Right cardiac atrium (tissue), 5 donors: ENCODE measurements around the gene USF1. TPM values are rescaled to one million over a fixed set of nuclear protein-coding genes. Genes with fewer than 3 reads are reported as not detected.
"Not testable (repeated sequence)": the region's sequence is repeated elsewhere in the genome, so short reads cannot be mapped to it uniquely, and the experiment has no call there.

Experiments
- ATAC-seq, 2 donors: fragments of 200-7000 bp; cut with Tn5 transposase; one replicate each; pipeline versions ENCODE4 v1.8.0 to v1.9.1; 2020; ENCODE audit warnings: moderate library complexity in 2 of 2, mild to moderate bottlenecking in 1 of 2
- DNase-seq, 3 donors: peaks; one replicate each; pipeline ENCODE4 v3.0.0-alpha.2; 2020
- H3K27ac ChIP-seq: one replicate; pipeline ENCODE4 v1.5.1; 2013; ENCODE audit warnings: mild to moderate bottlenecking, low read length, control low read depth, moderate library complexity
- H3K27me3 ChIP-seq: one replicate; pipeline ENCODE4 v1.6.1; 2013; ENCODE audit not compliant: control insufficient read depth, insufficient read depth
- H3K4me1 ChIP-seq: one replicate; pipeline ENCODE4 v1.6.1; 2013; ENCODE audit warnings: low read length; ENCODE audit not compliant: control insufficient read depth, insufficient read depth
- H3K4me3 ChIP-seq: one replicate; pipeline ENCODE4 v1.5.1; 2013; ENCODE audit warnings: low read length, control low read depth
- H3K9me3 ChIP-seq: one replicate; pipeline ENCODE4 v1.6.1; 2013; ENCODE audit warnings: low read length; ENCODE audit not compliant: control insufficient read depth
- WGBS: extraction: QIAGEN DNeasy Blood & Tissue Kit; methylation state at CpG from one replicate; pipeline ENCODE4 v1.1.7; 2013; 5-methylcytosine and 5-hydroxymethylcytosine counted together
- intact Hi-C, 4 donors: fragments of 100-400 bp; cut with DNase I; formaldehyde crosslinking; loops; one replicate each; pipeline versions ENCODE4 v1.11.0 to v1.14.0; 2022 to 2023
- polyA plus RNA-seq: library from polyadenylated mRNA; stranded (reverse); fragments of 200-250 nt; gene quantifications from one replicate; pipeline ENCODE4 v1.2.3, GENCODE V29; 2013
- total RNA-seq, 4 donors: library from RNA; stranded (reverse); fragmentation: NEBNext Ultra II Directional; extraction: Animal tissue kit (Norgen Biotek cat#: 25700); gene quantifications; one replicate each; pipeline ENCODE4 v1.2.1, GENCODE V29; 2021
- donor health status: healthy with polysubstance abuse.
- donor health status: DM: no; HTN: yes; CAD: no.
- donor health status: DM: no; HTN: no; CAD: no.
- donor health status: DM: no; HTN: yes; CAD: no; lungs with severe emphysema.
- donor health status: DM: yes; HTN: yes; CAD: no.

Gene USF1
- total and polyA plus RNA-seq, 5 donors, result 32.8 to 41.4 (median 40.1) TPM

DNA sequence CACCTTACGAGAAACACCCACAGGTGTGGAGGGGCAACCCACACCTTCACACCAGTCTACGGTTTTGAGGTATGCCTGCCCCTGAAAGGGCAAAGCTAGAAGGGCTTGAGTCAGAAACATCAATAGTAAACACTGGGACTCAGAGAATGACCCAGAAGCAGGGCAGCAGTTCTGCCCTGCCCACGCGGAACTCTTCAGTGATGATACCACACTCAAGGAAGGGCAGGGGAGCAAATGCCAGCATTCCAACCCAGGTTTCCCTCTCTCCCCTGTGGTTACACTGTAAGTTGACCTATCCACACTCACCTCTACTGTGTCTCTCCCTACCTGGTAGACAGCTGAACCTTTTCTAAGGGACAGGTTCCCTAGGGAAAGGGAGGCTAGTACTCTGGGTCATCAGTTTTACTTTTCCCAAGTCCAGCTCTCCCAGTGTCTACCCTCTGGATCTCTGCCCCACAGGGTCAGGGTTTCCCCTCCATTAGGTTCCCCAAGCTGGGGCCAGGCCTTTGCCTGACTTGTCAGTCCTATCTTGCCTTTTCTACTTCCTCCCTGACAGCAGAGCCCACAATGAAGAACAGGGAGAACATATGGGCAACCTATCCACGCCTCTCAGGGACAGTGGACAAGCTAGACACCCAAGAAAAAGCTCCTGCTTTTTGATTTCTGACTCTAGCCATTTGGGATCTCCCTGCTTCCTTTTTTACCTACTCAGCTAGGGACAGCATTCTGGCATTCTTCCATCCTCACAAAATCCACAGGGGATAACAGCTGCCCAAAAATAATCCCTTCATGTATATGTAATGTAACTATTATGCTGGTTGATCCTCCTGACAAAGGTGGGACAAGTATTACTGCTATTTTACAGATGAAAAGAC, 27.8 kb downstream of the USF1 start:
- H3K27me3 ChIP-seq, result no peaks in the 10 kb centered on the region
- no peak for DNase-seq
- no peak overlapping the region for H3K4me3 ChIP-seq
- peaks cover 14% of the 10 kb centered on the region for H3K4me1 ChIP-seq
- 85% methylated on average over 5 of the region's 5 CpGs for WGBS
- no peak overlapping the region for H3K27ac ChIP-seq
- H3K9me3 ChIP-seq, result no peaks in the 10 kb centered on the region
- ATAC-seq, result no peak
- intact Hi-C loops, result no loop called here

DNA sequence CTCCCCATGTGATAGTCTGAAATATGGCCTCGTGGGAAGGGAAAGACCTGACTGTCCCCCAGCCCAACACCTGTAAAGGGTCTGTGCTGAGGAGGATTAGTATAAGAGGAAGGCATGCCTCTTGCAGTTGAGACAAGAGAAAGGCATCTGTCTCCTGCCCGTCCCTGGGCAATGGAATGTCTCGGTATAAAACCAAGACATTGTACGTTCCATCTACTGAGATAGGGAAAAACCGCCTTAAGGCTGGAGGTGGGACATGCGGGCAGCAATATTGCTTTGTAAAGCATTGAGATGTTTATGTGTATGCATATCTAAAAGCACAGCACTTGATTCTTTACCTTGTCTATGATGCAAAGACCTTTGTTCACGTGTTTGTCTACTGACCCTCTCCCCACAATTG, 28.6 kb downstream of the USF1 start:
- ATAC-seq, H3K4me3 ChIP-seq, DNase-seq, H3K9me3 ChIP-seq, H3K27me3 ChIP-seq, intact Hi-C loops, H3K27ac ChIP-seq: not testable (repeated sequence)
- peaks cover 14% of the 10 kb centered on the region for H3K4me1 ChIP-seq
- 73% methylated on average over 7 of the region's 7 CpGs for WGBS

DNA sequence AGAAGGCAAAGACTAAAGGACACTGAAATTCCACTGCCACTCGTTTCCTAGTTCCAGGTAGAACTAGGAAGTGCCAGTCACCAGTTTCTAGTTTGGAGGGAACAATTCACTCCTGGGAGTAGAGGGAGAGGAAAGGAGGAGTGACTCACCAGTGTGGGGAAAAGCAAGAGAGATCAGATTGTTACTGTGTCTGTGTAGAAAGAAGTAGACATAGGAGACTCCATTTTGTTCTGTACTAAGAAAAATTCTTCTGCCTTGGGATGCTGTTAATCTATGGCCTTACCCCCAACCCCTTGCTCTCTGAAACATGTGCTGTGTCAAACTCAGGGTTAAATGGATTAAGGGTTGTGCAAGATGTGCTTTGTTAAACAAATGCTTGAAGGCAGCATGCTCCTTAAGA, 29.1 kb downstream of the USF1 start:
- 58% methylated on average over 1 of the region's 1 CpG for WGBS
- H3K27ac ChIP-seq, result not testable (repeated sequence)

DNA sequence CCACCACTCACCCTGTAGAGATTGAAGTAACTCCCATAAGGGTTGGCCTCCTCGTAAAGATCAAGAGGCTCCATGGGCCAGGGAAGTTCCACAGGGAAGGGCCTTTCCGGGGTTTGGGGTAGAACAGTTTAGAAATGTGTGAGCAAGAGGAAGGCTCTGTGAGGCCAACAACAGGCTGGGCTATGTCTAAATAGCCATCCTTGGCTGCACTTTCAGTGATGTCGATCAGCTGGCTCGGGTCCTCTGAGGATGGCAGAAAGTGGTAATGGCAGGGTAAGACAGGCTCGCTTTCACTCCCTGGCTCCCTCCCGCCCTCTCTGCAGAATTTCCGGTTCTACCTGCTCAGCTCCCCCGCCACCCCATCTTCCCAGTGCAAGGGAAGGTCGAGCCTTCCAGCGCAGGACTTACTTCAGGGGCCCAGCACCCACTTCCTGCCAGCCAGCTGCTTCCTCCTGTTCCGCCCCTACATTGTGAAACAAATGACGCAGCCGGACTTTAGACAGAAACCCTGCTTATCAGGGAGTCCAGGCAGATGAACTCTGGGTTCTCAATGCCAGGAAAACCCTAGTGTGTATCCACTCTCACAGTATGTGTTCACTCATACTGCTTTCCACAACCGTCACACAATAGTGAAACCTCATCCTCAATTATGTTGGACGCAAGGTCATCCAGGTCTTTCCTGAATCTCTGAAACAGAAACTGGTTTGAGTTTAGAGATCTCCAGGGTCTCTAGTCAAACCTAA, 32.1 kb downstream of the USF1 start:
- 32% methylated on average over 15 of the region's 15 CpGs for WGBS
- ATAC-seq (peak; percentile 97), DNase-seq (peak; percentile 88 to 92 (median 90))
- Histone ChIP-seq H3K4me1 (peaks cover 10% of the 10 kb centered on the region), H3K9me3 (no peaks in the 10 kb centered on the region), H3K27me3 (no peaks in the 10 kb centered on the region), H3K4me3 (no peak overlapping the region), H3K27ac (peak overlapping the region; percentile 96)
- intact Hi-C loops, result no loop called here

More for the DNA sequence above, 29.1 kb downstream of the USF1 start:
- DNase-seq, ATAC-seq, H3K27me3 ChIP-seq, H3K4me3 ChIP-seq, intact Hi-C loops, H3K9me3 ChIP-seq: not testable (repeated sequence)
- H3K4me1 ChIP-seq, result peaks cover 14% of the 10 kb centered on the region

DNA sequence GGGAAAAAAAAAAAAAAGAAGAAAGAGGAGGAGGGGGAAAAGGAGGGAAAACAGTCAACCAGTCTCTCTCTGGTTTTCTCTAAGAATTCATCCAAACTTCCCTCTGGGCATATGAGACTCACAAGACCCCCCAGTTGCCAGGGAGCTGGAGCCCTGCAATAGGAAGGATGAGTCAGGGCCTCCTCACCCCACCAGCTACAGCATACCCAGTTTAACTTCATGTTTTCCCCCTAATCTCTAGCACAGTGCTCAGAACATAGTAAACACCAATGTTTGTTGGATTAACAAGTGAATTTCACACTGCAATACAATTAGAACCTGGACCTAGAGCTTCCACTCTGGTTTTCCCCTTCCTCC, 32.7 kb downstream of the USF1 start:
- peak in 1 of 2 donors; percentile 32 for ATAC-seq
- Histone ChIP-seq H3K4me3 (no peak overlapping the region), H3K4me1 (peaks cover 8% of the 10 kb centered on the region), H3K9me3 (no peaks in the 10 kb centered on the region), H3K27me3 (no peaks in the 10 kb centered on the region), H3K27ac (peak overlapping the region; percentile 96)
- DNase-seq, result no peak
- intact Hi-C loops, result no loop called here

DNA sequence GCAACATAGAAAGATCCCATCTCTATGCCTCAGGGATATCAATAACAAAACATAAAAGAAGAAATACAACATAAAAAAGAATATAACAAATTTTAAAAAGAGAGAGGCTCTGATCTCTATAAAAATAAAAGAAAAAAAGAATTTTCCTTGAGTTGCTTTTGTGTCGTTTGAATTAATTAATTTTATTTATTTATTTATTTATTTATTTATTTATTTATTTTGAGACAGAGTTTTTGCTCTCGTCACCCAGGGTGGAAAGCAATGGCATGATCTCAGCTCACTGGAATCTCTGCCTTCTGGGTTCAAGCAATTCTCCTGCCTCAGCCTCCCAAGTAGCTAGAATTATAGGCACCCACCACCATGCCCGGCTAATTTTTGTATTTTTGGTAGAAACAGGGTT, 33.4 kb downstream of the USF1 start:
- Histone ChIP-seq H3K9me3 (no peaks in the 10 kb centered on the region), H3K4me1 (peaks cover 5% of the 10 kb centered on the region), H3K27ac (no peak overlapping the region), H3K4me3 (no peak overlapping the region), H3K27me3 (no peaks in the 10 kb centered on the region)
- DNase-seq (no peak), ATAC-seq (no peak)
- intact Hi-C loops, result no loop called here
- WGBS, result 91% methylated on average over 3 of the region's 3 CpGs

DNA sequence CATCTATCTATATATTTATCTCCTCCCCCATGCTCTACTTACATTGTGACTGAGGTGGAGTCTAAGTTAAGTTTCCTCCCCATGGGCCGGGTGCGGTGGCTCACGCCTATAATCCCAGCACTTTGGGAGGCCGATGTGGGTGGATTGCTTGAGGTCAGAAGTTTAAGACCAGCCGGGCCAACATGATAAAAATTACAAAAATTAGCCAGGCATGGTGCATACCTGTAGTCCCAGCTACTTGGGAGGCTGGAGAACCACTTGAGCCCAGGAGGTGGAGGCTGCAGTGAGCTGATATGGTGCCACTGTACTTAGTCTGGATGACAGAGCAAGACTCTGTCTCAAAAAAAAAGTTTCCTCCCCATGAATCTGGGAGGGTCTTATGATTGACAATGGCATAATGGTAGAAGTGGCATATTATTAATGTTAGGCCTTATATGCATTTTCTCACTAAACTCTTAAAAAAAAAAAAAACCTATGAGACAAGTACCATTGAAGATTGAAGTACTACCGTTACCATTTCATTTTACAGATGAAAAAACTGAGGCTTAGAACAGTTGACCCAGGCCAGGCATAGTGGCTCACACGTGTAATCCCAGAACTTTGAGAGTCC, 36.1 kb downstream of the USF1 start:
- H3K9me3 ChIP-seq, result no peaks in the 10 kb centered on the region
- peaks cover 5% of the 10 kb centered on the region for H3K4me1 ChIP-seq
- WGBS, result 84% methylated on average over 7 of the region's 7 CpGs
- no peak for ATAC-seq
- no peak overlapping the region for H3K27ac ChIP-seq
- H3K4me3 ChIP-seq, result no peak overlapping the region
- no peak for DNase-seq
- no peaks in the 10 kb centered on the region for H3K27me3 ChIP-seq
- intact Hi-C loops, result no loop called here

DNA sequence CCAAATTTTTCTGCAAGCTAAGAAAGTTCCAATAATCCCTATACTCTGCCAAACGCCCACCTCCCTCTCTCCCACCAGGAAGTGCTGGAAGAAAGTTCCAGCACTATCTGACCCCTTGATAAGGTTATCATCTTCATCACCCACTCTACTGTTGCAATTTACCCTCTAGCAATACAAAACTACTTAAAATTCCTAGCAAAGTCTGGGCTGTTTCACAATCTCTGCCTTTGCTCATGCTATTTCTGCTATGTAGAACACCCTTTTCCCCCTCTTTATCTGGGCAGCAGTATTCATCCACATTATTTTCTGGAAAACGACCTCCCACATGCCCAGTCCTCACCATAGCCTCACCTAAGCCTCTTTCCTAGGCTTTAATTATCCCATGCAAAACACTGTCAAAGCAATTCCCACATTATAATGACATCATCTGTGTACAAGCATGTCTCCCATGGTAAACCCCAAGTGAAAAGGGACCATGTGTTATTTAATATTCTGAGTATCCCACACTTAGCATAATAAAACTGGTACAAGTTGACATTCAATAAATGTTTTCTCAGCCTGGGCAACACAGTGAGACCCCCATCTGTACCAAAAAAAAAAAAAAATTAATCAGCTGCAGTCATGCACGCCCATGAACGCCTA, 36.8 kb downstream of the USF1 start:
- Histone ChIP-seq H3K4me3 (no peak overlapping the region), H3K4me1 (peaks cover 4% of the 10 kb centered on the region), H3K9me3 (no peaks in the 10 kb centered on the region), H3K27me3 (no peaks in the 10 kb centered on the region), H3K27ac (no peak overlapping the region)
- no peak for DNase-seq
- ATAC-seq, result no peak
- intact Hi-C loops, result no loop called here
- WGBS, result 59% methylated on average over 4 of the region's 4 CpGs

DNA sequence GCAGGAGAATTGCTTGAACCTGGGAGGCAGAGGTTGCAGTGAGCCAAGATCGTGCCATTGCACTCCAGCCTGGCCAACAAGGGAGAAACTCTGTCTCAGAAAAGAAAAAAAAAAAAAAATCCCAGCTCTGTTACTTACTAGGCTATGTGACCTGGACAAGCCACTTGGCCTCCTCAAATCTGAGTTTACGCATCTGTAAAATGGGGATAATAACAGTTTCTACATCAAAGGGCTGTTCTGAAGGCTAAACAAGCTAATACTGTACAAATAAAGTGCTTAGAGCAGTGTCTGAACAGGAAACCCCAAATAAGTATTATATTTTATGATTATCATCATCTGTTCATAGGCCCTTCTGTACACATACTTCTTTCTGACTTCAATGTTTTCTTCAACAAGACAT, 38.4 kb downstream of the USF1 start:
- no peak for ATAC-seq
- intact Hi-C loops, result no loop called here

DNA sequence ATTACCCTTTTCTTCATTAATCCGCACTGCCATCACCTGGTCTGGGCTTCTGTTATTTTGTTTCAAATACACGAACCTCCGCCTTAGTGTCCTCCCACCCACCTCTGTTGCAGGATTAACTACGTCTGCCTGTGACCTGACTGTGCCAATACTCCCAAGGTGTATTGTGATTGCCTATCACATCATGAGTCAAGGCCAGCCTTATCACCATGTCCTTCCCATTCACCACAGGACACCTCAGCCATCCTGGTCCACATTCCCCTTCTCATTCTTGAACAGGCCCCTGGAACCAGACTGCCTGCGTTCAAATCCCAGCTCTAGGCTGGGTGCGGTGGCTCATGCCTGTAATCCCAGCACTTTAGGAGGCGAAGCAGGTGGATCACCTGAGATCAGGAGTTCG, 39.2 kb downstream of the USF1 start:
- DNase-seq (no peak), ATAC-seq (no peak)
- Histone ChIP-seq H3K27ac (no peak overlapping the region), H3K9me3 (no peaks in the 10 kb centered on the region), H3K4me3 (no peak overlapping the region), H3K4me1 (no peaks in the 10 kb centered on the region), H3K27me3 (no peaks in the 10 kb centered on the region)
- 95% methylated on average over 8 of the region's 8 CpGs for WGBS
- intact Hi-C loops, result no loop called here

More for the DNA sequence above, 38.4 kb downstream of the USF1 start:
- no peaks in the 10 kb centered on the region for H3K27me3 ChIP-seq
- H3K4me3 ChIP-seq, result no peak overlapping the region
- H3K9me3 ChIP-seq, result no peaks in the 10 kb centered on the region
- no peak for DNase-seq
- no peak overlapping the region for H3K27ac ChIP-seq
- 96% methylated on average over 2 of the region's 2 CpGs for WGBS
- no peaks in the 10 kb centered on the region for H3K4me1 ChIP-seq

DNA sequence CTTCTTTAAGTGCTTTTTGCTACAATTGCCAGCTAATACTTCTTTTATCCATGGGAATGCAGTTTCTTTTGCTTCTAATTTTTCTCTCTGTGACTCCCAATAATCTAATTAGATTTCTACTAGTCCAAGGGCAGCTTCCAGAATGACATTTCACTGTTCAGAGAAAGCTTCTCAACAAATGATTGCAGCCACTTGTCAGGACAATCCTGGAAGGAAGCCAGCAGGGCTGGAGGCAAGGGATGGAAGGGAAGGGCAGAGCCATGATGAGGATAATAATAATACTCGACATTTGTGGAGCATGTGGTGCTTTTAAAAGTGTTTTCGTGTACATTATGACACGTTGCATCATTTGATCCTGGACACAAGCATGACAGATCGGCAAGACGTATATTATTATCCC, 44.3 kb downstream of the USF1 start:
- intact Hi-C loops, result no loop called here
- ATAC-seq (no peak), DNase-seq (peak in 1 of 3 donors; percentile 61)
- H3K4me1 ChIP-seq, result peaks cover 2% of the 10 kb centered on the region
- WGBS, result 43% methylated on average over 5 of the region's 5 CpGs
- H3K9me3 ChIP-seq, result no peaks in the 10 kb centered on the region
- H3K27me3 ChIP-seq, result no peaks in the 10 kb centered on the region
- no peak overlapping the region for H3K4me3 ChIP-seq
- no peak overlapping the region for H3K27ac ChIP-seq
